HG02678 (cell line): Measurements from ENCODE around the gene THRA.

Experiments used
- ATAC-seq: cut with Tn5 transposase; IDR thresholded peaks from one replicate; pipeline ENCODE4 v1.9.1; 2021; ENCODE audit warnings: mild to moderate bottlenecking, moderate library complexity; ENCODE audit not compliant: unreplicated experiment

Gene THRA

DNA sequence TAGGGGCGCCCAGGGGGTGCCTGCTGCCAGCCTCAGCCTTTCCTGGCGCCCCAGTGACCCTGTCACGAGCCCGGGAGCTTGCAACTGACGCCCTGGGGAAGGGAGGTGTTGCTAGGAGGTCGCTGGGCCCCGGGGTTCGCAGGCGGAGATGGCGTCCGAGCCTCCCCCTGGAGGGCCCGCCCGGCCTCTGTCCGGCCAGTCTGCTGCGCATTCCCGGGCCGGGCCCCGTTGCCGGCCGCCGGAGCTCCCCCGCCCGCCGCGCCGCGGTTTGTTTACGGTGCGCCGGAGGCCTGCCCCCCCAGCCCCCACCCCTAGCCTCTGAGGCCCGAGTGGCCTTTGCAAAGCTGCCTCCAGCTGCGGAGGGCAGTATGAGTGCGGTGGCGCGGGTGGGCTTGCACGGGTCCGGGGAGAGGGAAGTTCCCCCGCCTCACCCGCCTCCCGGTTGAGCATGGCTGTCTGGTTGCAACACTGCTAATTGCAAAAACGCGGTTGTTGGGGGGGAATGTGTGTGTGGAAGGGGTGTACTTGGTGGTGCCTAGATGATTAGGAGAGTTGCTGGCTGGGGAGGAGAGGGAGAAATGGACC, 514 bp downstream of the THRA start:
- ATAC-seq: peak; percentile 28

DNA sequence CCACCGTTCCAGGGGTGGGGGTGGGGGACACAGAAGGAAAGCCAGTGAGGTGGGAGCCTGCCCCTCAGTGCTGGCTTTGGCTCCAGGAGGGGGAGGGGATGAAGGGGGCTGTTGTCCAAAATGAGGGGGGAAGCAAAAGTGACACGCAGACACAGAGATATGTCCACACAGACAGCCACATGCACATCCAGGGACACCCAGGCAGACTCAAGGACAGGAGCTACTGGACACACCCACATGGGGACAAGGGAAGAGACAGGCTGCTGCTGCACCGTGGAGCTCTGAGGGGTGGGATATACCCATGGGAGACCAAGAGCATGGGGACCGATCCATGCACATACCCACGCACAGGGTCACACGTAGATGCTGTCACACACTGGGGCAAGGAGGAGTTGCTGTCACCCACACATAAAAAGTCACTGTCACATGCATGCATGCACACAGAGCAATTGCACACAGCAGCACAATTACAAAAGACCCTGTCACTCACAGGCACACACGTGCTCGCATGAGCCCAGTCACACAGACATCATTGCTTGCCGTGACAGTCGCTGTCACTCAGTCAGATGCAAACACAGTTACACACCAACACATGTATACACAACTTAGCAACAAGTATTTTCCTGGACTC, 1.3 kb downstream of the THRA start:
- no peak for ATAC-seq

DNA sequence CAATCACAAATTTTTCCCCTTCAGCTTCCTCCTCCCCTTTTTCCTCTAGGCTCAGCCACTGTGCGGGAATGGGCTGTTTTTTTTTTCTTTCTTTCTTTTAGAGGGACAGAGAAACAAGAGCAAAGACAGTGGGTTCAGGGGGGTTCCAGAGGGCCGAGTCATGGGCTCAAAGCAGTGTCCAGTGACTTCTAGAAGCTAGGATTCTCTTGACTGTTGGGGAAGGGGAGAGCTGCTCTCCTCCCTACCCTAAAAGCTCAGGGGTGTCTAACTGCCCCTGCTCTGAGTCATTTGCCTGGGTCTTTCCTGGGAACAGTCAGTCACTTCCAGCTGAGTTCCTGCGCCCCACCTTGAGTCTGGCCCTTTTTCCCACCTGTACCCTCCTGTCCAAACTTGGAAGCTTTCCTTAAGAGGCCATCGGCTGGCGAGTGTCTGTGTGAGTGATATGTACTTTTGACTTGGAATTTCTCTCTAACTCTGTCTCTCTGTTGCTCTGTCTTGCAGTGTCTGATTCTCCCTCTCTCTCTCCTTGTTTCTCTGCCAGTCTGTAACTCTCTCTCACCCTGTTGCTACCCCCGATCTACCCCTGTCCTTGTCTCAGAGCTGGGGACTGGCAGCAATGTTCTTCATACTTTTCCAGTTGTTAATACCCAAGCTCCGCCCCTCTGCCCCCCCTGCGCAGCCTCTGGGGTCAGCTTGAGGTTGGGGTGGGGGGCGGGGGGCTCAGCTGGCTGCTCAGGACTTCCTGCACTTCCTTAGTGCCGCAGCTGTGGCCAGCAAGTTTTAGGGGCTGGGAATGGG, 2.4 kb downstream of the THRA start:
- no peak for ATAC-seq

- no peak for ATAC-seq
Measured at GRCh38 chr17:40065769-40066510, 3.2 kb downstream of the THRA start.

DNA sequence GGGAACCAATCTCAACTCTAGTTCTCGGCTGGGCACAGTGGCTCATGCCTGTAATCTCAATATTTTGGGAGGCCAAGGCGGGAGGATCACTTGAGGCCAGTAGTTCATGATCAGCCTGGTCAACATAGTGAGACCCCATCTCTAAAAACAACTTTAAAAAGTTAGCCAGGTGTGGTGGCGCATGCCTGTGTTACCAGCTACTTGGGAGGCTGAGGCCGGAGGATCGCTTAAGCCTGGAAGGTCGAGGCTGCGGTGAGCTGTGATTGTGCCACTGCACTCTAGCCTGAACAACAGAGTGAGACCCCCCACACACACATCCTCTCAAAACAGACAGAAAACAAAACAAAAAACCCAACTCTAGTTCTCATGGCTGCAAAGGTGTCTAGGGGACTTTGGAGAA, 4.9 kb downstream of the THRA start:
- ATAC-seq: no peak

DNA sequence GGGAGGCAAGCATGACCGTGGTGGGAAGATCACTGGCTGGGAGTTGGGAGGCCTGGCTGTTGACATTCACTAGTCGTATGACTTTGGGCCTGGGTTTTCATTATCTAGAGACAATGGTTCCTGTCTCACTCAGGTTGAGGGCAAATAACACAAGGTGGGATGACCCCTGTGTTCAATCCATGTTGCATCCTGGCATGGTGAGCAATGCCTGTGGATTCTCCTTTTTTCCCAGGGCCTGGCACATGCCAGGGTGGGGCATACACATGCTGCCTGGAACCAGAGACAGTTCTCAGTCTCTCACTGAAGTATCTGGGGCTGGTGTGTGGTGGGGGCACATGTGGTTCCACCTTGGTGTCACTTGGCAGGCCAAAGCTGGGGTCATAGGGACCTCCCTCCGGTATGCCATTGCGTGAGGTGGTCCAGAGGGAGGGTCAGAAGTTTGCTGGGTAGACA, 5.4 kb downstream of the THRA start:
- ATAC-seq: no peak

- no peak for ATAC-seq
Measured at GRCh38 chr17:40068584-40068916, 5.8 kb downstream of the THRA start.

DNA sequence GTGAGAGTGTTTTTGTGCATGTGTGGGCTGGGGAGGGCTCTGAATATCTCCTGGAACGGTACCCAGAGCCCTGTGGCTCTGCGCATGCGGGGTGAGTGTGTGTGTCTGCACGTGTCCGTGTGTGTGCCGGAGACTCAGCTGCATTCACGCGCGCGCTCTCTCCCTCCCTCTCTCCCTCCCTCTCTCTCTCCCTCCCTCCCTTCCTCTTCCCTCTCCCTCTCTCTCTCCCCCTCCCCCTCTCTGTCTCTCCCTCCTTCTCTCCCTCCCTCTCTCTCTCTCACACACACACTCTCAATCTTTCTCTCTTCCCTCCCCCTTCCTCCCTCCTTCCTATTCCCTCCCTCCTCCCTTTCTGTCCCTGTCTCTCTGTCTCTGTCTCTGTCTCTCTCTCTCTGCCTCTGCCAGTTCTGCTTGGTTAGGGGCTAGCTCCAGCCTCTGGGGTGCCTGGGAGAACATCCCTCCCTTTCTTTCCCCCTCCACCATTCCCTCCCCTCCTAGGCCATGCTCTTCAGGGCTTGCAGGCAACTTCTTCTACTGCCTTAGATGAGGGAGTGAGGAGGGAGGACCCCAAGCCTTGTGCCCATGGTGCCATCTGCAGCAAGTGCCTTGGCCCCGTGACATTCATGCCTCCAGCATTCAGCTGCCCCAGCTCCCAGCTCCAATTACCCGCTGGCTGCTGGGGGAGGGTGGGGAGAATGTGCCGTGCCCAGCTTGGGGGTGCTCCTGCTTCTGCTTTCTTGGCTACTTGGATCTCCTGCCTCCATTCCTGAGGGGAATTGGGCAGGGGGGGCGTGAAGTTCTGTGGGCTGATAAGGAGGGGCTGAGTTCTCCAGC, 6.4 kb downstream of the THRA start:
- ATAC-seq: no peak

- ATAC-seq: no peak
Measured at GRCh38 chr17:40069751-40070708, 7.3 kb downstream of the THRA start.

DNA sequence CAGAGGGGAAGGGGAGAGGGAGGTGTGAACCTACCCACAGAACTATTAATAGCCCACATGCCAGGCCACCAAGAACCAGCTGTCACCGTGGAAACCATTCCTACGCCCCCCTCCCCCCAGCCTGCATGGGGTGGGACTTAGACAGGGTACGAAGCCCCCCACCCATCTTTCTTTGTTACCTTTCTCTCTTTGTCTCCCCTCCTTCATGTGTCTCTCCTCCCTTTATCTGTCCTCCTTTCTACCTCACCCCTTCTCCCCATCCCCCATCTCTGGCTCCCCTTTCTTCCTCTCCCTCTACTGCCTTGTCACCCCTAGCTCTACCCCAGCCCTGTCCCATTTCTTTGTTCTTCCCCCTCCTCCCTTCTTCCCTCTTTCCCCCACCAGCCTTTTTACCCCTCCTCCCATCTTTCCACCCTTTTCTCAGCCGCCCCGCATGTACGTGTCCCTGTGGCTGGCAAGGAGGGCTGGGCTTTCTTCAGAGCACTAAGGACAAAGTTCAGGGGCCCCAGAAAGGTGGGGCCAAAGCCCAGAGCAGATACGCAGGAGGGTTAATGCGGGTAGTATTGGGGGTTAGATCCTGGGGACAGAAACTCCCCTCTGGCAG, 8.0 kb downstream of the THRA start:
- no peak for ATAC-seq

GRCh38 chr17:40071313-40072039, 8.7 kb downstream of the THRA start:
- ATAC-seq: no peak

- no peak for ATAC-seq
Measured at GRCh38 chr17:40072040-40072734, 9.4 kb downstream of the THRA start.

DNA sequence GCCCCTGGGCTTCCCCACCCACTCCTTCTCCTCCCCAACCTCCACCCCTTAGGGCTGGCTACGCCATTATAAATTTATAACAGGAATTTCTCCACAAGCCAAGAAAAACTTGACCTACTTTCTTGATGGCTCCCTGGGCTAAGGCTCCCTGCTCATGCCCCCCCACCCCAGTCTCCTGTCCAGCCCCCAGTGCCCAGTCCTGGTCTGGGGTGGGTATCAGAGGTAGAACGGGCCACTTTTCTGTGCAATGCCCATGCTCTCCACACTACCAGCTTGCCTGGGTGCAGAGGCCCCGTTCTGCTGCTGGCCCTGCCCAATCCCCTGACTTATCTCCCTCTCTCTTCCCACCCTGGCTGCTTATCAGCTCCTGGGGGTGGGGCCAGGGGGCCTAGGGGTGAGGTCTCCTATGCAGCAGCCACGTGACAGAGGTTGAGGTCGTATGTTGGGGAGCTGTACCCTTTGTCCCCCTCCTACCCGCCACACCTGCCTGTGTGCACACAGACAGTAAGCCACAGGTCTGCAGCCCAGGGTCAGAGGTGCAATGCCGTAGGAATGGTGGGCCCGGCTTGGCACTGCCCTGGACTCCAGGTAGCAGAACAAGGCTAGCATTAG, 10.1 kb downstream of the THRA start:
- no peak for ATAC-seq

DNA sequence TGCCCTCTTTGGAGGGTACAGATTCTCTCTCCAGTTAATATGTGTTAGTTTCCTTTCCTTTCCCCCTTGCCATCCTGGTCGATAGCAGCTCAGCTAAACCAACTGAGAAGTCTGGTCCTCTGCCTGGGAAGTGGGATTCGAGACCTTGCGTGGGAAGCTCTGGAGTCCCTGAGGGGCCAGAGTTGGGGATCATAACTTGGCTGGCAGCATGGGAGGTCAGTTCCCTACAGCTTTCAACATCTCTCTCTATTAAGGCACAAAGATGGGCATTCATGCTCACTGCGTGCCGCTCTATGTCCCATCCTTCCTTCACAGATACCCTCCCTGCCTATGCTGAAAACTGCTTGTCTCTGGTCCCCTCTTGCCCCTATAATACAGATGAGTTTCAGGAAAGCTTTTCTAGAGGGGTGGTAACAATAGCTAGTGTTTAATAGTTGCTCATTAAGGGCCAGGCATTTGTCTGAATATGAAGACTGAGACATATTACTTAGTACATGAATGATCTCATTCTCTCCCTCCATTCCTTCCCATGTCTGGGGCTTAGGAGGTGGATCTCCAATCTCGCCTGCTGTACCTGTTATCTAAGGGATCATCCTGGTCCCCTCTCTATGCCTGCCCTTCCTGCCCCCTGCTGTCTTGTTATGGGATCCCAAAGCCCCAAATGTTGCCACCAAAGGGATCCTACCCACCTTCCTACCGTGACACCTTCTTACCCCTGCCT, 10.8 kb downstream of the THRA start:
- ATAC-seq: no peak

DNA sequence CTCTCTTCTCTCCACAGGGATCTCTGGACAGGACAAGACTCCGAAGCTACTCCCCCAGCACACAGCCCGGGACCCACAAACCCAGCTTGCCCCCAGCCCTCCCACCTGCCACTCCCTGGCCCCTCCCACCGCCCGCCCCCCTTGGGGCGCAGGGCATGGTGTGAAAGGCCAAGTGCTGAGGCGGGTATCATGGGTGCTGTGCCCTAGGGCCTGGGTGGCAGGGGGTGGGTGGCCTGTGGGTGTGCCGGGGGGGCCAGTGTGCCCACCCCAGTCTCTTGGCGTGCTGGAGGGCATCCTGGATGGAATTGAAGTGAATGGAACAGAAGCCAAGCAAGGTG, 11.4 kb downstream of the THRA start:
- ATAC-seq: no peak

DNA sequence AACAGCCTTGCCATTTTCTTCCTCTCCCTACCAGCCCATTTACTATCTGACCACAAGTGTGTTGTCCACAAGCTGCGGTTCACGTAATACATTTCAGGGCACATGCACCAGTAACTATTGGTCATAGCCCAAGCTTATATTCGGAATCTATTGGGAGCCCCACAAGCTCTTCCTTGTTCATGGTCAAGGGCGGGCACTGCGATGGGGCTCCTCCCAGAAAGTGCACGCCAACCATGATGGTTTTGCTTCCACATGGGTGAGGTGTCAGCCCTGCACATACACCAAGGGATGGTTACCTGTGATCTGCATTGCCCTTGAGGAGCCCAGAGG, 12.1 kb downstream of the THRA start:
- no peak for ATAC-seq
